Measurements from ENCODE around the gene ANKRA2.

The ANKRA2 gene

GRCh38 chr5:73506459-73506955 lies 58.9 kb downstream of the ANKRA2 start:
- DNase-seq (ENCODE audit: low read depth in 2 of 3, low spot score in 2 of 3), result no peak
